Nucleus accumbens (tissue), 56 donors: ENCODE measurements around the gene MAGEA2B.
"Not testable (repeated sequence)": the region's sequence is repeated elsewhere in the genome, so short reads cannot be mapped to it uniquely, and the experiment has no call there.

Experiments used
- DNase-seq, 56 donors: peaks; one replicate each; lab custom pipeline; 2025; lab: John Stamatoyannopoulos, UW

The MAGEA2B gene

GRCh38 chrX:152713815-152714787 lies at the start of gene MAGEA2B:
TSS of gene MAGEA2B (plus strand) at chrX:152714628. CDS start at chrX:152717107, 2,479 bp downstream.
- DNase-seq = not testable (repeated sequence)

GRCh38 chrX:152674135-152674534 lies 40.3 kb upstream of the MAGEA2B start:
- DNase-seq = no peak

GRCh38 chrX:152674652-152675051 lies 39.8 kb upstream of the MAGEA2B start:
- DNase-seq = not testable (repeated sequence)

- not testable (repeated sequence) for DNase-seq
These were observed 33.4 kb upstream of the MAGEA2B start for GRCh38 chrX:152681012-152681411.

- not testable (repeated sequence) for DNase-seq
These were observed 16.2 kb upstream of the MAGEA2B start, which contains the start of gene MAGEA3 for GRCh38 chrX:152697952-152698931. TSS of gene MAGEA3 (plus strand) at chrX:152698794. CDS start at chrX:152700833, 2,039 bp downstream.

- not testable (repeated sequence) for DNase-seq
These were observed 14.0 kb upstream of the MAGEA2B start for GRCh38 chrX:152700390-152700789.

GRCh38 chrX:152706500-152706899 lies 7.9 kb upstream of the MAGEA2B start:
- not testable (repeated sequence) for DNase-seq

- DNase-seq = not testable (repeated sequence)
These were observed 5.3 kb upstream of the MAGEA2B start, which contains the start of gene CSAG2 for GRCh38 chrX:152709173-152709572. TSS of gene CSAG2 (minus strand) at chrX:152709273. CDS start at chrX:152709112, 161 bp downstream.

- DNase-seq = not testable (repeated sequence)
These were observed 1.2 kb upstream of the MAGEA2B start for GRCh38 chrX:152713195-152713594.

GRCh38 chrX:152725409-152725808 lies 11.0 kb downstream of the MAGEA2B start:
- no peak for DNase-seq

GRCh38 chrX:152733261-152733975 lies 19.0 kb downstream of the MAGEA2B start, which contains the start of the genes CSAG1 and MAGEA12:
TSS of gene CSAG1 (minus strand) at chrX:152733721. CDS start at chrX:152732460, 1,261 bp downstream.
TSS of gene MAGEA12 (plus strand) at chrX:152733757. CDS start at chrX:152736162, 2,405 bp downstream.
- DNase-seq = no peak

- DNase-seq = not testable (repeated sequence)
These were observed 19.9 kb downstream of the MAGEA2B start for GRCh38 chrX:152734143-152734858.

- no peak for DNase-seq
These were observed 20.7 kb downstream of the MAGEA2B start for GRCh38 chrX:152735101-152735500.

GRCh38 chrX:152735860-152736511 lies 21.6 kb downstream of the MAGEA2B start:
- no peak for DNase-seq

GRCh38 chrX:152736528-152736927 lies 22.1 kb downstream of the MAGEA2B start:
- DNase-seq = not testable (repeated sequence)

GRCh38 chrX:152738560-152738959 lies 24.1 kb downstream of the MAGEA2B start:
- no peak for DNase-seq

GRCh38 chrX:152753686-152754650 lies 39.5 kb downstream of the MAGEA2B start, which contains the start of gene MAGEA2:
TSS of gene MAGEA2 (minus strand) at chrX:152753842. CDS start at chrX:152751363, 2,479 bp downstream.
- not testable (repeated sequence) for DNase-seq
